Measurements from ENCODE around the gene UTP25.
"Not testable (repeated sequence)": the region's sequence is repeated elsewhere in the genome, so short reads cannot be mapped to it uniquely, and the experiment has no call there.

Gene UTP25

GRCh38 chr1:209898271-209898670 is 70.5 kb downstream of the UTP25 start:
- not testable (repeated sequence) for DNase-seq (ENCODE audit: low spot score)

DNA sequence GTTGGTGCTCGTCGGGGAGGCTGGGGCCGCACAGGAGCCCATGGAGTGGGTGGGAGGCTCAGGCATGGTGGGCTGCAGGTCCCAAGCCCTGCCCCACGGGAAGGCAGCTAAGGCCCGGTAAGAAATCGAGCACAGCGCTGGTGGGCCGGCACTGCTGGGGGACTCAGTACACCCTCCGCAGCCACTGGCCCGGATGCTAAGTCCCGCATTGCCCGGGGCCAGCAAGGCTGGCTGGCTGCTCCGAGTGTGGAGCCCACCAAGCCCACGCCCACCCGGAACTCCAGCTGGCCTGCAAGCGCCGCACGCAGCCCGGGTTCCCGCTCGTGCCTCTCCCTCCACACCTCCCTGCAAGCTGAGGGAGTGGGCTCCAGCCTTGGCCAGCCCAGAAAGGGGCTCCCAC is 71.1 kb downstream of the UTP25 start:
- DNase-seq (ENCODE audit: low spot score) = not testable (repeated sequence)

- DNase-seq (ENCODE audit: low spot score) = no peak
Observed at GRCh38 chr1:209899948-209900347, 72.2 kb downstream of the UTP25 start.

DNA sequence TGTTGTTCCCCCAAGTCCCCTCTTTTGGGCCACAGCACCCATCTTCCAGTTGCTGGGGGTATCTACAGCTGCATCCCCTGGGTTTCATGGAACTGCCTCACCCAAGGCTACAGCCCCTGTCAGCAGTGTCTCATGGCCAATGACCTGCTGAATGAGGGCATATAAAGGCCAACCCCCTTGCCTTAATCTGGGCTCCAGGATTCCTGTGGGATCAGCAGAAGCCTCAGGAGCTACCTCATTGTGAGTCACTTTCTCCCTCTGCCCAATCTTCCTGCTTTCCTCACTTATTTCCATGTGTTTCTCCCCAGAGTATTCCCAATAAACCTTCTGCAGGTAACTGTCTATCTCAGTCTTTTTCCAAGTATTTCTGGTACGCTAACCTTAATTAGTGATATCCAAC is 73.0 kb downstream of the UTP25 start:
- no peak for DNase-seq (ENCODE audit: low spot score)

GRCh38 chr1:209901211-209901610 is 73.4 kb downstream of the UTP25 start:
- DNase-seq (ENCODE audit: low spot score) = no peak

DNA sequence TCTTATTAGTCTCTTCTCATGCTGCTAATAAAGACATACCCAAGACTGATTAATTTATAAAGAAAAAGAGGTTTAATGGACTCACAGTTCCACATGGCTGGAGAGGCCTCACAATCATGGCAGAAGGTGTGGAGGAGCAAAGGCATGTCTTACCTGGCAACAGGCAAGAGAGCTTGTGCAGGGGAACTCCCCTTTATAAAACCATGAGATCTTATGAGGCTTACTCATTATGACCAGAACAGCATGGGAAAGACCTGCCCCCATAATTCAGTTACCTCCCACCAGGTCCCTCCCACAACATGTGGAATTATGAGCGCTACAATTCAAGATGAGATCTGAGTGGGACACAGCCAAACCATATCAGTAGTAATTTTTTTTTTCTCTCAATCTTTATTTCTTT is 77.0 kb downstream of the UTP25 start:
- DNase-seq (ENCODE audit: low spot score) = not testable (repeated sequence)

All from putamen (tissue), 1 donor.